ENCODE measurements around the gene WFDC2. TPM values are rescaled to one million over a fixed set of nuclear protein-coding genes. Genes with fewer than 3 reads are reported as not detected.
A peak's percentile ranks its signal among the peaks of the same experiment; 100 is the strongest.

WFDC2 gene
- total RNA-seq, 1 experiment from 2014 or later = not detected

DNA sequence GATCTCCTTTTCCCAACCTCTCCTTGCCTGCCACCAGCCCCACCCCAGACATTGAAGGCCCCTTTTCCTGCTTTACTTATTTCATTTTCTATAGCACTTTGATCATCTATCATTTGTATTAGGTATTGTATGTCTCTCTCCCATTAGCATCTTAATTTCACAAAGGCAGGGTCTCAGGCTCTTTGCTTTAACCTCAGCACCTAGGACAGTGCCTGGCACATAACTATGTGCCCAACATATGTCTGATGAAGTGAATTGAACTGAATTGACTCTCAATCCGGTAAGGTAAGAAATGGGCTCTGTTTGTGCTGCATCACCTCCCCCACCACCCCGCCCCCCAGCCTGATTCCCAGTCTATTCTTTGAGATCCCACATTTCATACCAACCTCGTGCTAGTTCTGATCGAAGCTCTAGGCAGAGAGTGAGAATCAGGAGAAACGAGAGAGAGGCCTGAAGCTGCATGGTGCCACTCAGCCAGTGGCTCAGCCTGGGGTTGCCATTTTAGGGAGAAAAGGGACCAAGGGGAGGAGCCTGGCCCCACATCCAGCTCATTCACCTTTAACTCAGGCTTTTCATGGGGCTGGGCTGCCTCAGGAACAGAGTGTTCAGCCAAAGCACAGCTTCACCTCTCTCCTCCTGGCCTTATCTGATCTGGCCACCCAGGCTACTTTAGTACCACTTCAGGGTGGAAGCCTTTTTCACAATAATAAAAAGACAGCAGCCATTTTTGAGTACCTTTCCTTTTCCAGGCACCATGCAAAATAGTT, 45.8 kb downstream of the WFDC2 start, which contains the start of gene SPINT3:
SPINT3 (minus strand) TSS at position 476 of the 767 bp plus-strand sequence; CDS start at position 462, 14 bp downstream.
- Histone ChIP-seq H3K79me2 (ENCODE audit: low read length) (no peaks in the 10 kb centered on the region), H3K27ac (ENCODE audit: low read length) (no peak within 1 kb of the TSS), H3K4me3 (ENCODE audit: low read length) (no peak within 1 kb of the TSS), H3K4me1 (ENCODE audit: insufficient read depth, low read length) (peaks cover 16% of the 10 kb centered on the region), H3K9ac (ENCODE audit: low read length) (no peak within 1 kb of the TSS), H2AFZ (ENCODE audit: low read length) (no peak within 1 kb of the TSS), H3K27me3 (ENCODE audit: low read length) (no peaks in the 10 kb centered on the region), H3K4me2 (ENCODE audit: low read length) (no peak within 1 kb of the TSS), H3F3A (ENCODE audit: low read length, unreplicated experiment) (no peaks in the 10 kb centered on the region), H3K9me3 (ENCODE audit: low read length) (no peaks in the 10 kb centered on the region), H4K20me1 (ENCODE audit: low read length) (no peaks in the 10 kb centered on the region), H3K36me3 (ENCODE audit: low read depth, low read length) (no peaks in the 10 kb centered on the region), H3K9me2 (replicated peaks; ENCODE audit: low read length) (no peaks in the 10 kb centered on the region)
- ChIA-PET CTCF (no interaction called here), POLR2A (ENCODE audit: unreplicated experiment) (no interaction called here)
- intact Hi-C loops (cut with micrococcal nuclease) = no loop called here
- no TSS peak for BruUV-seq (replicated peaks)
- TF ChIP-seq CTCF (conservative IDR thresholded peaks at IDR 0.05; ENCODE audit: low read depth, low read length) (no peak), EZH2 (IDR thresholded peaks at IDR 0.05; ENCODE audit: low read length, unreplicated experiment) (no peak), EZH2phosphoT487 (IDR thresholded peaks at IDR 0.05; ENCODE audit: borderline replicate concordance, low read length) (no peak)
- DNase-seq = no peak
- ATAC-seq = no peak

GRCh38 chr20:45518282-45518681, 48.7 kb downstream of the WFDC2 start:
- H3K27ac ChIP-seq (ENCODE audit: low read length) = peak overlapping the region; percentile 19; the same call in 1 of the 2 replicates
- H3K36me3 ChIP-seq (ENCODE audit: low read depth, low read length) = no peaks in the 10 kb centered on the region
- H3K4me2 ChIP-seq (ENCODE audit: low read length) = peak overlapping the region; percentile 27
- no peaks in the 10 kb centered on the region for H4K20me1 ChIP-seq (ENCODE audit: low read length)
- H3K79me2 ChIP-seq (ENCODE audit: low read length) = no peaks in the 10 kb centered on the region
- ChIA-PET POLR2A (ENCODE audit: unreplicated experiment) (interaction anchor here (0.6 kb wide), 1 partner anchor 285 kb away, joined by 3 read pairs; no protein-coding TSS in a partner anchor), CTCF (interaction anchor here (0.5 to 0.8 kb wide), 5 partner anchors 17 to 253 kb away, joined by 3 to 5 read pairs (median 3); partner anchors contain the start of gene WFDC10A)
- DNase-seq (peak; percentile 93), ATAC-seq (peak; percentile 95)
- no peaks in the 10 kb centered on the region for H3K9me2 ChIP-seq (replicated peaks; ENCODE audit: low read length)
- peaks cover 17% of the 10 kb centered on the region for H3K4me1 ChIP-seq (ENCODE audit: insufficient read depth, low read length)
- H2AFZ ChIP-seq (ENCODE audit: low read length) = no peak overlapping the region
- no TSS peak for BruUV-seq (replicated peaks)
- no peak for TF ChIP-seq CTCF (conservative IDR thresholded peaks at IDR 0.05; ENCODE audit: low read depth, low read length)
- TF ChIP-seq EZH2phosphoT487 (IDR thresholded peaks at IDR 0.05; ENCODE audit: borderline replicate concordance, low read length) = no peak
- H3K27me3 ChIP-seq (ENCODE audit: low read length) = no peaks in the 10 kb centered on the region
- no peaks in the 10 kb centered on the region for H3K9me3 ChIP-seq (ENCODE audit: low read length)
- no peak overlapping the region for H3K4me3 ChIP-seq (ENCODE audit: low read length)
- intact Hi-C loops (cut with micrococcal nuclease) = no loop called here
- no peak overlapping the region for H3K9ac ChIP-seq (ENCODE audit: low read length)
- H3F3A ChIP-seq (ENCODE audit: low read length, unreplicated experiment) = no peaks in the 10 kb centered on the region

DNA sequence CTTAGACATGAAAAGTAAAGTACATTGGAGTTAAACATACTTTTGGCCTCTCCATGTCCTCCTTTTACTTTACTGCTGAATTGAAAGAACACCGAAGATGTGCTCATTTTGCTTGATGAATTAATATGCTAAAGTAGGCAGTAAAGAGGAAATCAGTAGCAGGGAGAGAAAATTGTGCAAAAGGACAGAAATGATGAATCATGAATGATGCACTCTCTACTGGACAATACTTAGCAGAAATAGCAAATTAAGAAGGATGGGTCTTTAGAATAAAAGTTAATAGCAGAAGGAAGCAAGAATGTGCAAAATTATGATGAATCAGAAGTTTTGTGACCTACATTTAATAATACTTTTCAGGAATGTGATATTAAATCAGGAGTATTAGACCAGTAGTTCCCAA, 54.3 kb downstream of the WFDC2 start:
- peak; percentile 60 for ATAC-seq
- CTCF ChIA-PET = no interaction called here
- no peak overlapping the region for H3K4me3 ChIP-seq (ENCODE audit: low read length)
- no peaks in the 10 kb centered on the region for H4K20me1 ChIP-seq (ENCODE audit: low read length)
- no TSS peak for BruUV-seq (replicated peaks)
- no peaks in the 10 kb centered on the region for H3K27me3 ChIP-seq (ENCODE audit: low read length)
- peaks cover 18% of the 10 kb centered on the region for H3K4me1 ChIP-seq (ENCODE audit: insufficient read depth, low read length)
- POLR2A ChIA-PET (ENCODE audit: unreplicated experiment) = no interaction called here
- peak; percentile 54 for DNase-seq
- no peak overlapping the region for H3K9ac ChIP-seq (ENCODE audit: low read length)
- TF ChIP-seq EZH2phosphoT487 (IDR thresholded peaks at IDR 0.05; ENCODE audit: borderline replicate concordance, low read length) = no peak
- no peak for TF ChIP-seq EZH2 (IDR thresholded peaks at IDR 0.05; ENCODE audit: low read length, unreplicated experiment)
- TF ChIP-seq CTCF (conservative IDR thresholded peaks at IDR 0.05; ENCODE audit: low read depth, low read length) = no peak
- no peaks in the 10 kb centered on the region for H3K36me3 ChIP-seq (ENCODE audit: low read depth, low read length)
- H3K27ac ChIP-seq (ENCODE audit: low read length) = no peak overlapping the region
- intact Hi-C loops (cut with micrococcal nuclease) = no loop called here
- H3F3A ChIP-seq (ENCODE audit: low read length, unreplicated experiment) = no peaks in the 10 kb centered on the region
- peak overlapping the region; percentile 55 for H3K4me2 ChIP-seq (ENCODE audit: low read length)
- no peaks in the 10 kb centered on the region for H3K9me3 ChIP-seq (ENCODE audit: low read length)
- no peaks in the 10 kb centered on the region for H3K79me2 ChIP-seq (ENCODE audit: low read length)
- H2AFZ ChIP-seq (ENCODE audit: low read length) = no peak overlapping the region
- H3K9me2 ChIP-seq (replicated peaks; ENCODE audit: low read length) = no peaks in the 10 kb centered on the region
